ENCODE data around the gene CYP46A1.

DNA sequence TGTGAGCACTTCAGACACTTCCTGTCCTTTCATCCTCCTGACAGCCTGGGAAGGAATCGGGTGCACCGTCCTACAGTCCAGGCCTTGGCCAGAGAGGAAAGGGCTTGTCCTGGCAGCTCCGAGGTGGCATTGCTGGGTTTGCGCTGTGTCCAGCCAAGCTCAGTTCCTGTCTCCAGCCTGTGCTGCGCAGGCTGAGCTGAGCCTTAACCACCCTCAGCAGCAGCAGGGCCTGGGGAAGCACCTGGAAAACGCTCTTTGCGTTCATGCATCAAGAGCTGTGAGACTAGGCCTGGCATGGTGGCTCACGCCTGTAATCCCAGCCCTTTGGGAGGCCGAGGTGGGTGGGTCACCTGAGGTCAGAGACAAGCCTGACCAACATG is 75.4 kb downstream of the CYP46A1 start:
- TF ChIP-seq EZH2 (IDR thresholded peaks at IDR 0.05; ENCODE audit: borderline replicate concordance, insufficient read depth, low read depth, low read length, poor library complexity, severe bottlenecking) (no peak), CTCF (IDR thresholded peaks at IDR 0.05) (no peak)

Measured in B cell (primary cell).